Nephron (organoid): Measurements from ENCODE around the gene SLC8A1.

ENCODE experiments used
- H3K27ac Mint-ChIP-seq, 3 experiments: 2 replicates each; pipeline ENCODE4 v1.8.0; 2020; ENCODE audit warnings: mixed read lengths in 3 of 3, mild to moderate bottlenecking in 2 of 3, moderate library complexity in 1 of 3
- H3K27me3 Mint-ChIP-seq: 2 replicates; pipeline ENCODE4 v1.8.0; 2021; ENCODE audit warnings: low read depth, mild to moderate bottlenecking, moderate library complexity, mixed read lengths
- H3K36me3 Mint-ChIP-seq: 2 replicates; pipeline ENCODE4 v1.8.0; 2020; ENCODE audit warnings: low read depth, mixed read lengths
- H3K4me1 Mint-ChIP-seq: 2 replicates; pipeline ENCODE4 v1.8.0; 2020; ENCODE audit warnings: mixed read lengths
- H3K4me3 Mint-ChIP-seq, 3 experiments: 2 replicates each; pipeline ENCODE4 v1.8.0; 2020; ENCODE audit warnings: mild to moderate bottlenecking in 3 of 3, mixed read lengths in 3 of 3, moderate library complexity in 2 of 3
- H3K9me3 Mint-ChIP-seq: 2 replicates; pipeline ENCODE4 v1.8.0; 2020; ENCODE audit warnings: mixed read lengths
- CTCF ChIP-seq, 3 experiments: fragments of 200-600 bp; sonication (generic); IDR thresholded peaks; one replicate each; pipeline ENCODE4 v1.5.0; 2021; ENCODE audit warnings: antibody characterized with exemption in 3 of 3; ENCODE audit not compliant: unreplicated experiment in 3 of 3

The SLC8A1 gene

GRCh38 chr2:40325116-40325515 is 126.8 kb downstream of the SLC8A1 start:
- Mint-ChIP-seq H3K9me3 (no peaks in the 10 kb centered on the region), H3K27ac (peak overlapping the region; percentile 61 to 86 (median 73)), H3K4me1 (peaks cover 41% of the 10 kb centered on the region), H3K4me3 (no peak overlapping the region), H3K27me3 (no peaks in the 10 kb centered on the region), H3K36me3 (peaks cover 5% of the 10 kb centered on the region)
- TF ChIP-seq CTCF (IDR thresholded peaks at IDR 0.05; ENCODE audit: unreplicated experiment in 3 of 3), result no peak

- Mint-ChIP-seq H3K4me1 (peaks cover 38% of the 10 kb centered on the region), H3K27me3 (no peaks in the 10 kb centered on the region), H3K9me3 (no peaks in the 10 kb centered on the region), H3K4me3 (no peak overlapping the region), H3K27ac (peak overlapping the region; percentile 61 to 86 (median 73)), H3K36me3 (peaks cover 5% of the 10 kb centered on the region)
- no peak for TF ChIP-seq CTCF (IDR thresholded peaks at IDR 0.05; ENCODE audit: unreplicated experiment in 3 of 3)
Observed at GRCh38 chr2:40324656-40325055, 127.2 kb downstream of the SLC8A1 start.

GRCh38 chr2:40321822-40322221 is 130.1 kb downstream of the SLC8A1 start:
- no peak overlapping the region for H3K4me3 Mint-ChIP-seq
- H3K4me1 Mint-ChIP-seq, result peaks cover 44% of the 10 kb centered on the region
- no peaks in the 10 kb centered on the region for H3K9me3 Mint-ChIP-seq
- H3K36me3 Mint-ChIP-seq, result peaks cover 5% of the 10 kb centered on the region
- no peak overlapping the region for H3K27ac Mint-ChIP-seq
- TF ChIP-seq CTCF (IDR thresholded peaks at IDR 0.05; ENCODE audit: unreplicated experiment in 3 of 3), result no peak
- H3K27me3 Mint-ChIP-seq, result no peaks in the 10 kb centered on the region

GRCh38 chr2:40321016-40321623 is 130.8 kb downstream of the SLC8A1 start:
- Mint-ChIP-seq H3K4me3 (no peak overlapping the region), H3K36me3 (peaks cover under 1% of the 10 kb centered on the region), H3K9me3 (no peaks in the 10 kb centered on the region), H3K27ac (peak overlapping the region; percentile 67 to 73 (median 68)), H3K4me1 (peaks cover 49% of the 10 kb centered on the region), H3K27me3 (no peaks in the 10 kb centered on the region)
- TF ChIP-seq CTCF (IDR thresholded peaks at IDR 0.05; ENCODE audit: unreplicated experiment in 3 of 3), result no peak

- Mint-ChIP-seq H3K4me1 (peaks cover 50% of the 10 kb centered on the region), H3K27me3 (no peaks in the 10 kb centered on the region), H3K9me3 (peaks cover 3% of the 10 kb centered on the region), H3K4me3 (no peak overlapping the region), H3K27ac (peak overlapping the region; percentile 11 to 90 (median 47)), H3K36me3 (peaks cover 9% of the 10 kb centered on the region)
- TF ChIP-seq CTCF (IDR thresholded peaks at IDR 0.05; ENCODE audit: unreplicated experiment in 3 of 3), result no peak
Observed at GRCh38 chr2:40318921-40319320, 133.0 kb downstream of the SLC8A1 start.

- H3K4me1 Mint-ChIP-seq, result peaks cover 46% of the 10 kb centered on the region
- H3K9me3 Mint-ChIP-seq, result peaks cover 7% of the 10 kb centered on the region
- TF ChIP-seq CTCF (IDR thresholded peaks at IDR 0.05; ENCODE audit: unreplicated experiment in 3 of 3), result no peak
- H3K4me3 Mint-ChIP-seq, result no peak overlapping the region
- H3K36me3 Mint-ChIP-seq, result peaks cover 13% of the 10 kb centered on the region
- H3K27me3 Mint-ChIP-seq, result no peaks in the 10 kb centered on the region
- peak overlapping the region; percentile 32 to 90 (median 66) for H3K27ac Mint-ChIP-seq
Observed at GRCh38 chr2:40317761-40318160, 134.1 kb downstream of the SLC8A1 start.
